Mesenchymal stem cell (in vitro differentiated cells and primary cell): ENCODE results near the gene NUDT3.

Experiments
- DNase-seq: peaks from one replicate; pipeline ENCODE4 v3.0.0-alpha.2; 2013
- H2AFZ ChIP-seq: one replicate; pipeline ENCODE4 v1.6.1; 2013; ENCODE audit warnings: low read depth, mild to moderate bottlenecking, control low read depth, inconsistent platforms, low read length, moderate library complexity
- H2AK5ac ChIP-seq: 2 replicates; pipeline ENCODE4 v1.6.1; 2013; ENCODE audit warnings: low read length, moderate library complexity, mild to moderate bottlenecking, inconsistent platforms; ENCODE audit not compliant: severe bottlenecking
- H2BK120ac ChIP-seq: one replicate; pipeline ENCODE4 v1.6.1; 2013; ENCODE audit warnings: low read depth, mild to moderate bottlenecking, inconsistent platforms, low read length, moderate library complexity
- H2BK12ac ChIP-seq, 2 experiments: one replicate each; pipeline ENCODE4 v1.6.1; 2013; ENCODE audit warnings: inconsistent platforms in 2 of 2, low read length in 2 of 2, mild to moderate bottlenecking in 2 of 2, moderate library complexity in 2 of 2, control low read depth in 1 of 2
- H2BK15ac ChIP-seq: one replicate; pipeline ENCODE4 v1.6.1; 2013; ENCODE audit warnings: mild to moderate bottlenecking, low read depth, inconsistent platforms; ENCODE audit not compliant: poor library complexity, severe bottlenecking
- H2BK5ac ChIP-seq: 2 replicates; pipeline ENCODE4 v1.6.1; 2013; ENCODE audit warnings: low read depth, mild to moderate bottlenecking, low read length, control low read depth, inconsistent platforms; ENCODE audit not compliant: poor library complexity, severe bottlenecking
- H3K14ac ChIP-seq, 2 experiments: one replicate each; pipeline ENCODE4 v1.6.1; 2013; ENCODE audit warnings: inconsistent platforms in 2 of 2, low read length in 2 of 2, control low read depth in 1 of 2, mild to moderate bottlenecking in 1 of 2, moderate library complexity in 1 of 2
- H3K18ac ChIP-seq, 2 experiments: one replicate each; pipeline ENCODE4 v1.6.1; 2013; ENCODE audit warnings: inconsistent platforms in 2 of 2, low read length in 2 of 2, control low read depth in 1 of 2, low read depth in 1 of 2, mild to moderate bottlenecking in 1 of 2
- H3K23ac ChIP-seq, 2 experiments: one replicate each; pipeline ENCODE4 v1.6.1; 2013; ENCODE audit warnings: inconsistent platforms in 2 of 2, low read length in 2 of 2, mild to moderate bottlenecking in 2 of 2, moderate library complexity in 2 of 2, control low read depth in 1 of 2
- H3K27ac ChIP-seq: 2 replicates; pipeline ENCODE4 v1.5.1; 2013; ENCODE audit warnings: mild to moderate bottlenecking, moderate library complexity, low read length, control low read depth, inconsistent platforms; ENCODE audit not compliant: poor library complexity, severe bottlenecking
- H3K27me3 ChIP-seq, 2 experiments: 2 replicates each; pipeline versions ENCODE4 v1.6.1 to v1.7.0; 2013; ENCODE audit warnings: low read length in 2 of 2, mild to moderate bottlenecking in 2 of 2, moderate library complexity in 2 of 2, control low read depth in 1 of 2, inconsistent platforms in 1 of 2; ENCODE audit not compliant: control insufficient read depth in 1 of 2, insufficient read depth in 1 of 2
- H3K36me3 ChIP-seq, 2 experiments: 2 replicates each; pipeline versions ENCODE4 v1.6.1 to v1.7.0; 2013; ENCODE audit warnings: low read length in 2 of 2, control low read depth in 1 of 2, inconsistent platforms in 1 of 2, low read depth in 1 of 2, mild to moderate bottlenecking in 1 of 2; ENCODE audit not compliant: insufficient read depth in 2 of 2, control insufficient read depth in 1 of 2
- H3K4ac ChIP-seq, 2 experiments: one replicate each; pipeline ENCODE4 v1.6.1; 2013; ENCODE audit warnings: inconsistent platforms in 2 of 2, low read length in 2 of 2, mild to moderate bottlenecking in 2 of 2, moderate library complexity in 2 of 2, control low read depth in 1 of 2, low read depth in 1 of 2
- H3K4me1 ChIP-seq: 2 replicates; pipeline ENCODE4 v1.6.1; 2013; ENCODE audit warnings: low read depth, low read length, control low read depth; ENCODE audit not compliant: control insufficient read depth, insufficient read depth
- H3K4me2 ChIP-seq: 2 replicates; pipeline ENCODE4 v1.6.1; 2013; ENCODE audit warnings: low read length, mild to moderate bottlenecking, inconsistent platforms; ENCODE audit not compliant: poor library complexity, severe bottlenecking
- H3K4me3 ChIP-seq, 2 experiments: 2 replicates each; pipeline versions ENCODE4 v1.5.1 to v1.7.0; 2013; ENCODE audit warnings: low read length in 2 of 2, mild to moderate bottlenecking in 2 of 2, control low read depth in 1 of 2, low read depth in 1 of 2; ENCODE audit not compliant: insufficient read depth in 1 of 2
- H3K79me1 ChIP-seq: replicated peaks from 2 replicates; pipeline ENCODE4 v1.6.1; 2013; ENCODE audit warnings: mild to moderate bottlenecking, control low read depth, low read length, inconsistent platforms; ENCODE audit not compliant: poor library complexity, severe bottlenecking
- H3K9ac ChIP-seq: 2 replicates; pipeline ENCODE4 v1.7.0; 2013; ENCODE audit warnings: mild to moderate bottlenecking, low read length, moderate library complexity
- H3K9me3 ChIP-seq: 2 replicates; pipeline ENCODE4 v1.7.0; 2013; ENCODE audit warnings: mild to moderate bottlenecking, low read length; ENCODE audit not compliant: control insufficient read depth
- H4K8ac ChIP-seq: one replicate; pipeline ENCODE4 v1.6.1; 2013; ENCODE audit warnings: inconsistent platforms, mild to moderate bottlenecking, low read length, moderate library complexity
- H4K91ac ChIP-seq: one replicate; pipeline ENCODE4 v1.6.1; 2013; ENCODE audit warnings: mild to moderate bottlenecking, low read length, inconsistent platforms
- WGBS: methylation state at CpG from one replicate; pipeline ENCODE4 v1.1.7; 2013; ENCODE audit warnings: mixed read lengths; 5-methylcytosine and 5-hydroxymethylcytosine counted together

The NUDT3 gene

DNA sequence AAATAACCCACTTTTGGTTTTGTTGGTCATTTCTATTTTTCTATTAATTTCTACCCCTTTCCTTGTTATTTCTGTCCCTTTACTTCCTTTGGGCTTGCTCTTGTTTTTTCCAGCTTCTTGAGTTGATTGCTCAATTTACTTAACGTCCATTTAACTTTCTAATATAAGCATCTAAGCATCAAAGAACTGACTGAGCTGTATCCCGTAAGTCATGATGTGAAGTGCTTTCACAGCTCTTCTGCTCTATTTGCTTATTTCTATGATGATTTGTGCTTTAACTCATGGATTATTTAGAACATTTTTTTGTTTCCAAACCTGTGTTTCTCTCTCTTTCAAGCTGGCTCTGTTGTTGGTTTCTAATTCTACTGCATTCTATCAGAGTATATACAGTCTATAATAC, 87.0 kb downstream of the NUDT3 start:
- Histone ChIP-seq H3K4me3 (no peak overlapping the region), H3K23ac (no peak overlapping the region), H3K79me1 (peaks cover 22% of the 10 kb centered on the region), H4K8ac (no peak overlapping the region), H2BK5ac (no peak overlapping the region), H3K4me1 (peaks cover 6% of the 10 kb centered on the region), H3K4me2 (no peak overlapping the region), H3K4ac (no peak overlapping the region), H3K14ac (no peak overlapping the region), H2AFZ (no peak overlapping the region), H3K18ac (no peak overlapping the region), H2AK5ac (no peak overlapping the region), H3K27me3 (no peaks in the 10 kb centered on the region), H4K91ac (no peak overlapping the region), H3K36me3 (no peaks in the 10 kb centered on the region), H3K9ac (no peak overlapping the region), H2BK15ac (no peak overlapping the region), H3K9me3 (no peaks in the 10 kb centered on the region), H3K27ac (no peak overlapping the region), H2BK120ac (no peak overlapping the region), H2BK12ac (no peak overlapping the region)
- peak; percentile 30 for DNase-seq
- 42% methylated on average over 1 of the region's 2 CpGs for WGBS

DNA sequence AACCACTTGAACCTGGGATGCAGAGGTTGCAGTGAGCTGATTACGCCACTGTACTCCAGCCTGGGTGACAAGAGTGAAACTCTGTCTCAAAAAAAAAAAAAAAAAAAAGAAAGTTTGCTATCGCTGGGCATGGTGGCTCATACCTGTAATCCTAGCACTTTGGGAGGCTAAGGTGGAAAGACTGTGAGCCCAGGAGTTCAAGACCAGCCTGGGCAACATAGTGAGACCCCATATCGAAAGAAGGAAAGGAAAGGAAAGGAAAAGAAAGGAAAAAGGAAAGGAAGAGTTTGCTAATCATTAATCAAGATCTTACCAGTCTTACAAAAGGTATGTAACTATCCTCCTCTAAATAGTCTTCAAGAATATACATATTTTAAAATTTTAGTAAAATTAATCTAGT, 88.3 kb downstream of the NUDT3 start:
- Histone ChIP-seq H3K9ac (no peak overlapping the region), H3K18ac (no peak overlapping the region), H2BK15ac (no peak overlapping the region), H3K36me3 (no peaks in the 10 kb centered on the region), H2BK120ac (no peak overlapping the region), H3K27ac (no peak overlapping the region), H4K8ac (no peak overlapping the region), H4K91ac (no peak overlapping the region), H3K4me1 (peaks cover 6% of the 10 kb centered on the region), H2AK5ac (no peak overlapping the region), H3K79me1 (peaks cover 21% of the 10 kb centered on the region), H2AFZ (no peak overlapping the region), H3K14ac (no peak overlapping the region), H3K4ac (no peak overlapping the region), H2BK12ac (no peak overlapping the region), H3K4me2 (no peak overlapping the region), H3K27me3 (no peaks in the 10 kb centered on the region), H2BK5ac (no peak overlapping the region), H3K9me3 (no peaks in the 10 kb centered on the region), H3K23ac (no peak overlapping the region), H3K4me3 (no peak overlapping the region)
- 93% methylated on average over 2 of the region's 3 CpGs for WGBS
- no peak for DNase-seq

GRCh38 chr6:34302929-34303328, 89.5 kb downstream of the NUDT3 start:
- Histone ChIP-seq H2AFZ (no peak overlapping the region), H3K9ac (no peak overlapping the region), H2BK120ac (no peak overlapping the region), H2AK5ac (no peak overlapping the region), H3K9me3 (no peaks in the 10 kb centered on the region), H4K91ac (no peak overlapping the region), H3K18ac (no peak overlapping the region), H3K36me3 (no peaks in the 10 kb centered on the region), H3K4me2 (no peak overlapping the region), H2BK12ac (no peak overlapping the region), H3K14ac (no peak overlapping the region), H4K8ac (no peak overlapping the region), H2BK15ac (no peak overlapping the region), H3K27me3 (no peaks in the 10 kb centered on the region), H3K4me1 (peaks cover 5% of the 10 kb centered on the region), H2BK5ac (no peak overlapping the region), H3K23ac (no peak overlapping the region), H3K79me1 (peaks cover 20% of the 10 kb centered on the region), H3K4ac (no peak overlapping the region), H3K27ac (no peak overlapping the region), H3K4me3 (no peak overlapping the region)
- no peak for DNase-seq
- 98% methylated on average over 4 of the region's 4 CpGs for WGBS

GRCh38 chr6:34301408-34301807, 91.1 kb downstream of the NUDT3 start:
- Histone ChIP-seq H2BK120ac (no peak overlapping the region), H3K9me3 (no peaks in the 10 kb centered on the region), H2BK12ac (no peak overlapping the region), H3K18ac (peak overlapping the region in 1 of 2 experiments; percentile 22), H4K91ac (no peak overlapping the region), H3K27me3 (no peaks in the 10 kb centered on the region), H3K4ac (no peak overlapping the region), H4K8ac (no peak overlapping the region), H2AK5ac (no peak overlapping the region), H3K23ac (no peak overlapping the region), H3K36me3 (no peaks in the 10 kb centered on the region), H3K27ac (no peak overlapping the region), H3K4me3 (no peak overlapping the region), H3K9ac (no peak overlapping the region), H3K14ac (no peak overlapping the region), H3K4me1 (peaks cover 5% of the 10 kb centered on the region), H3K4me2 (no peak overlapping the region), H2BK15ac (no peak overlapping the region), H2AFZ (no peak overlapping the region), H2BK5ac (no peak overlapping the region), H3K79me1 (peaks cover 19% of the 10 kb centered on the region)
- 92% methylated on average over 2 of the region's 2 CpGs for WGBS
- DNase-seq: peak; percentile 77
